Temporal lobe (tissue), 2 donors: ENCODE measurements around the gene GLRB. TPM values are rescaled to one million over a fixed set of nuclear protein-coding genes. Genes with fewer than 3 reads are reported as not detected.

Source experiments
- small RNA-seq: library from RNA; depleted of rRNA; stranded (forward); fragments of <200 nt; gene quantifications from one replicate; pipeline ENCODE3, GENCODE V24; 2014; ENCODE audit warnings: low replicate concordance
- total RNA-seq: library from RNA; depleted of rRNA; stranded (reverse); fragments of >200 nt; gene quantifications from one replicate; pipeline ENCODE4 v1.2.3, GENCODE V29; 2014

Gene GLRB
- total RNA-seq, 1 donor from 2014 or later = 25.6 TPM

Small RNAs within 50 kb of the gene (small RNA-seq; reads per million reads assigned to genes)
- gene RF00019 (not detected), gene RNU6-582P (not detected)

Other genes starting within 250 kb of the GLRB start
- gene PDGFC, start 104.4 kb upstream of the GLRB start, total RNA-seq = 23.4 TPM
- gene GRIA2, start 144.6 kb downstream of the GLRB start, total RNA-seq = 264 TPM